ENCODE data around the gene BCAP29.
A peak's percentile ranks its signal among the peaks of the same experiment; 100 is the strongest.

- TF ChIP-seq MYC (IDR thresholded peaks at IDR 0.05; ENCODE audit: low read depth, low read length) (peak; percentile 17; the same call in 1 of the 2 replicates), CTCF (IDR thresholded peaks at IDR 0.05; ENCODE audit: low read depth, low read length) (no peak)
Measured at GRCh38 chr7:107560898-107561516, 19.0 kb upstream of the BCAP29 start.
